DND-41 (cell line): ENCODE measurements around the gene TBX19.

ENCODE experiments used
- ATAC-seq: fragments of 200-7000 bp; cut with Tn5 transposase; 3 replicates; pipeline ENCODE4 v1.9.1; 2021; ENCODE audit warnings: low read depth; ENCODE audit not compliant: insufficient read depth
- DNase-seq: peaks from one replicate; pipeline ENCODE4 v3.0.0-alpha.2; 2020
- H2AFZ ChIP-seq: 2 replicates; pipeline ENCODE4 v1.6.0; 2012; ENCODE audit warnings: low read depth, low read length
- H3K27ac ChIP-seq: 2 replicates; pipeline ENCODE4 v1.5.1; 2012; ENCODE audit warnings: low read length, inconsistent platforms
- H3K27me3 ChIP-seq: fragments of 200-600 bp; sonication (generic); 2 replicates; pipeline ENCODE4 v1.6.0; 2012; ENCODE audit warnings: low read length, mild to moderate bottlenecking, inconsistent platforms; ENCODE audit not compliant: insufficient read depth, poor library complexity
- H3K36me3 ChIP-seq: 2 replicates; pipeline ENCODE4 v1.5.1; 2012; ENCODE audit warnings: low read length, inconsistent platforms; ENCODE audit not compliant: insufficient read depth
- H3K4me1 ChIP-seq: 2 replicates; pipeline ENCODE4 v1.5.1; 2012; ENCODE audit warnings: mild to moderate bottlenecking, low read length; ENCODE audit not compliant: insufficient read depth
- H3K4me2 ChIP-seq: 2 replicates; pipeline ENCODE4 v1.6.0; 2012; ENCODE audit warnings: mild to moderate bottlenecking, moderate library complexity, low read length, inconsistent platforms; ENCODE audit not compliant: insufficient read depth
- H3K4me3 ChIP-seq, 2 experiments: fragments of 200-600 bp in 1 of 2; shearing (Covaris generic) in 1 of 2; 2 replicates each; pipeline ENCODE4 v1.5.1; 2012 to 2016; ENCODE audit warnings: inconsistent platforms in 2 of 2, low read length in 2 of 2, mild to moderate bottlenecking in 2 of 2, low read depth in 1 of 2, moderate library complexity in 1 of 2
- H3K79me2 ChIP-seq: 2 replicates; pipeline ENCODE4 v1.6.0; 2012; ENCODE audit warnings: low read length, inconsistent platforms; ENCODE audit not compliant: insufficient read depth
- H3K9ac ChIP-seq: 2 replicates; pipeline ENCODE4 v1.6.0; 2012; ENCODE audit warnings: low read depth, mild to moderate bottlenecking, inconsistent platforms, low read length, moderate library complexity
- H3K9me3 ChIP-seq: 2 replicates; pipeline ENCODE4 v1.5.1; 2012; ENCODE audit warnings: low read length, moderate library complexity, mild to moderate bottlenecking, inconsistent platforms; ENCODE audit not compliant: insufficient read depth, severe bottlenecking
- H4K20me1 ChIP-seq: 2 replicates; pipeline ENCODE4 v1.6.0; 2012; ENCODE audit warnings: low read length; ENCODE audit not compliant: insufficient read depth
- CTCF ChIP-seq: IDR thresholded peaks from 2 replicates; pipeline ENCODE4 v1.5.1; 2012; ENCODE audit warnings: borderline replicate concordance, low read length, moderate library complexity, mild to moderate bottlenecking; ENCODE audit not compliant: poor library complexity, severe bottlenecking; ENCODE audit errors: extremely low read depth
- EZH2 ChIP-seq: IDR thresholded peaks from 3 replicates; pipeline ENCODE4 v1.6.1; 2012; ENCODE audit warnings: borderline replicate concordance, low read depth, mild to moderate bottlenecking, moderate library complexity, low read length, inconsistent platforms; ENCODE audit not compliant: severe bottlenecking

Gene TBX19

GRCh38 chr1:168333562-168334276 is 53.0 kb downstream of the TBX19 start:
- Histone ChIP-seq H4K20me1 (no peaks in the 10 kb centered on the region), H2AFZ (no peak overlapping the region), H3K27ac (no peak overlapping the region), H3K4me1 (no peaks in the 10 kb centered on the region), H3K36me3 (no peaks in the 10 kb centered on the region), H3K9ac (no peak overlapping the region), H3K4me2 (no peak overlapping the region), H3K9me3 (no peaks in the 10 kb centered on the region), H3K79me2 (no peaks in the 10 kb centered on the region), H3K4me3 (no peak overlapping the region), H3K27me3 (no peaks in the 10 kb centered on the region)
- TF ChIP-seq EZH2 (no peak), CTCF (no peak)
- ATAC-seq (no peak), DNase-seq (no peak)

GRCh38 chr1:168335500-168335899 is 54.8 kb downstream of the TBX19 start:
- H3K9me3 ChIP-seq: no peaks in the 10 kb centered on the region

GRCh38 chr1:168338589-168339503 is 58.2 kb downstream of the TBX19 start:
- TF ChIP-seq EZH2 (no peak), CTCF (no peak)
- H3K27ac ChIP-seq: no peak overlapping the region
- DNase-seq (no peak), ATAC-seq (no peak)
- H3K4me1 ChIP-seq: peaks cover 13% of the 10 kb centered on the region
- H3K4me2 ChIP-seq: no peak overlapping the region
- no peaks in the 10 kb centered on the region for H3K36me3 ChIP-seq
- no peak overlapping the region for H3K9ac ChIP-seq
- H3K4me3 ChIP-seq: no peak overlapping the region
- no peaks in the 10 kb centered on the region for H3K9me3 ChIP-seq
- no peaks in the 10 kb centered on the region for H3K27me3 ChIP-seq
- no peaks in the 10 kb centered on the region for H4K20me1 ChIP-seq
- H3K79me2 ChIP-seq: no peaks in the 10 kb centered on the region
- no peak overlapping the region for H2AFZ ChIP-seq

More at GRCh38 chr1:168335500-168335899, 54.8 kb downstream of the TBX19 start:
- Histone ChIP-seq H3K79me2 (no peaks in the 10 kb centered on the region), H3K36me3 (no peaks in the 10 kb centered on the region), H3K4me1 (no peaks in the 10 kb centered on the region), H2AFZ (no peak overlapping the region), H3K9ac (no peak overlapping the region), H3K4me2 (no peak overlapping the region), H3K27me3 (no peaks in the 10 kb centered on the region), H4K20me1 (no peaks in the 10 kb centered on the region), H3K4me3 (no peak overlapping the region), H3K27ac (no peak overlapping the region)
- ATAC-seq (no peak), DNase-seq (no peak)
- TF ChIP-seq CTCF (no peak), EZH2 (no peak)
